Stimulated activated CD8-positive, alpha-beta memory T cell treated with anti-CD3 and anti-CD28 coated beads, Interleukin-4, amount 100 ng/mL, for 24 hours (primary cell): ENCODE data around the gene CCDC172.
"Not testable (repeated sequence)": the region's sequence is repeated elsewhere in the genome, so short reads cannot be mapped to it uniquely, and the experiment has no call there.

Experiments
- DNase-seq: peaks from one replicate; pipeline ENCODE4 v3.0.0-alpha.2; 2020; ENCODE audit warnings: low read depth

CCDC172 gene

GRCh38 chr10:116336866-116337265 lies 12.6 kb downstream of the CCDC172 start:
- no peak for DNase-seq

GRCh38 chr10:116352125-116352524 lies 27.9 kb downstream of the CCDC172 start:
- no peak for DNase-seq

- no peak for DNase-seq
Observed at GRCh38 chr10:116353817-116354216, 29.6 kb downstream of the CCDC172 start.

- DNase-seq, result no peak
Observed at GRCh38 chr10:116355341-116355740, 31.1 kb downstream of the CCDC172 start.

GRCh38 chr10:116356833-116357232 lies 32.6 kb downstream of the CCDC172 start:
- DNase-seq, result no peak

GRCh38 chr10:116364868-116365267 lies 40.6 kb downstream of the CCDC172 start:
- DNase-seq, result no peak

- no peak for DNase-seq
Observed at GRCh38 chr10:116371737-116372136, 47.5 kb downstream of the CCDC172 start.

GRCh38 chr10:116382290-116382689 lies 58.0 kb downstream of the CCDC172 start:
- DNase-seq, result no peak

GRCh38 chr10:116385311-116385710 lies 61.1 kb downstream of the CCDC172 start:
- no peak for DNase-seq

GRCh38 chr10:116385994-116386809 lies 62.0 kb downstream of the CCDC172 start:
- DNase-seq, result no peak

- not testable (repeated sequence) for DNase-seq
Observed at GRCh38 chr10:116393246-116393831, 69.1 kb downstream of the CCDC172 start.

GRCh38 chr10:116395223-116395985 lies 71.2 kb downstream of the CCDC172 start:
- DNase-seq, result no peak

GRCh38 chr10:116398224-116398623 lies 74.0 kb downstream of the CCDC172 start:
- DNase-seq, result no peak

- no peak for DNase-seq
Observed at GRCh38 chr10:116402858-116403257, 78.6 kb downstream of the CCDC172 start.

- DNase-seq, result no peak
Observed at GRCh38 chr10:116403740-116404250, 79.5 kb downstream of the CCDC172 start.

- DNase-seq, result no peak
Observed at GRCh38 chr10:116408719-116409118, 84.5 kb downstream of the CCDC172 start.

- DNase-seq, result no peak
Observed at GRCh38 chr10:116410351-116410750, 86.1 kb downstream of the CCDC172 start.

GRCh38 chr10:116417821-116418220 lies 93.6 kb downstream of the CCDC172 start:
- no peak for DNase-seq

GRCh38 chr10:116418389-116418788 lies 94.1 kb downstream of the CCDC172 start:
- DNase-seq, result no peak

GRCh38 chr10:116421815-116422214 lies 97.6 kb downstream of the CCDC172 start:
- DNase-seq, result no peak

- DNase-seq, result no peak
Observed at GRCh38 chr10:116427671-116428070, 103.4 kb downstream of the CCDC172 start, which contains the start of gene PNLIPRP3. Gene PNLIPRP3, plus strand, starts transcription at chr10:116427847. Its CDS starts 166 bp downstream, at chr10:116428013.

- no peak for DNase-seq
Observed at GRCh38 chr10:116429288-116429977, 105.2 kb downstream of the CCDC172 start.
